Tongue (tissue), 2 donors: ENCODE results near the gene NXT1. TPM values are rescaled to one million over a fixed set of nuclear protein-coding genes. Genes with fewer than 3 reads are reported as not detected.
"Not testable (repeated sequence)": the region's sequence is repeated elsewhere in the genome, so short reads cannot be mapped to it uniquely, and the experiment has no call there.

Experiments
- DNase-seq: peaks from one replicate; pipeline ENCODE4 v3.0.0-alpha.2; 2015
- total RNA-seq: library from RNA; depleted of rRNA; stranded (reverse); fragments of >200 nt; gene quantifications from one replicate; pipeline ENCODE4 v1.2.3, GENCODE V29; 2014

The NXT1 gene
- total RNA-seq, 1 donor from 2014 or later = 21.1 TPM

DNA sequence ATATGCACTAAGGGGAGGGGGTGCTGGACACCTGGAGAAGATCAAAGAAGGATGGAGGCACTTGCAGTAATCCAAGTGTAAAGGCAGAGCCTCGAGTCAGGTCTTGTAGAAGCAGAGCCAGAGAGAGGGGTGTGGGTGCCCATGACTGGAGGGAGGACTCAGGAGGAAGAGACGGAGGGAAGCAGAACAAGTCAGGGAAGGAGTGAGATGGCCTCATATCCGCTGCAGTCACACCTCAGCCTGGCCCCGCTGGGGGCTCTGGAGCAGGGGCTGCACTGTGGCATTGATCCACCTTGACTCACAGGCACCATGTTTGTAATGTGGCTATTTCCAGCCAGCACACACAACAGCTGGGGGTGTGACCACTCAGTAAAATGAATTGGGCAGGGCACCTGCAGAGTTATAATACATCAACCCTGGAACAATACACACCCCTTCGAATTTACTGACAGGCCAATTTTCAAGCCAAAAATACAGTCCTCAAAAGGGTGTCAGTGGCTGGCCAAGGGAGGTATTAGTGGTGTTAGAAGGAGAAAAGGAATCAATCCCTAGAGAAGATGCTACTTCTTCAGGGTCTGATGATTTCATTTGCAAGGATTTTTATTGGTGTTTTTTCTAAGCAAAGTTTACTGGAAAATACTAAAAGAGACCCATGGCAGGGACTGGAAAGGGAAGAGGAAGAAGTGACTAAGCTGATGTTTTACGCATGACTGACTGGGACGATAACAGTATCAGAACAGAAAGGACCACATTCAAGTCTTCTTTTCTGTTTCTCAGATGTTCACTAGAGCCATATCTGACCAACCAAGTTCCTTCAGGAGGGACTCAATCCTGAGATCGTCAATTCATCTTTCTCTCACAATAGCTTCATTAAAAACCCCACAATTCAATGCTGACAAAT lies 18.9 kb upstream of the NXT1 start:
- no peak for DNase-seq

DNA sequence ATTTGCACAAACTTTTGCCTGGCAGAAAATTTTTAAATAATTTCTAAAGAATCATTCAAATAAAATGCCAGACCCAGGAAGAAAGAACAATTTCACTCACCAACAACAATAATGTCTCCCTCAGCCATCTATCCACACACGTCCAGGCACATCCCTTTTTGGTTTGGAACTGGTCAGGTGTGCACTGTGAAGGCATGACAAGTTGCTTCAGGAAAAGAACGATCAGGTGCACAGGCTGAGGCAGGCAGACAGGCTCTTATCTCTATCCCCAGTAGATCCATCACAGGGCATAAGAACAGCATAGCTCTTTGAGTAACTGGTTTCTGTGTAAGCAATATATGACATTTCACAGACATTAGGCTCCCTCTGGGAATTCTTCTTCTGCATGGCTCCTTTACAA lies 18.1 kb upstream of the NXT1 start:
- no peak for DNase-seq

DNA sequence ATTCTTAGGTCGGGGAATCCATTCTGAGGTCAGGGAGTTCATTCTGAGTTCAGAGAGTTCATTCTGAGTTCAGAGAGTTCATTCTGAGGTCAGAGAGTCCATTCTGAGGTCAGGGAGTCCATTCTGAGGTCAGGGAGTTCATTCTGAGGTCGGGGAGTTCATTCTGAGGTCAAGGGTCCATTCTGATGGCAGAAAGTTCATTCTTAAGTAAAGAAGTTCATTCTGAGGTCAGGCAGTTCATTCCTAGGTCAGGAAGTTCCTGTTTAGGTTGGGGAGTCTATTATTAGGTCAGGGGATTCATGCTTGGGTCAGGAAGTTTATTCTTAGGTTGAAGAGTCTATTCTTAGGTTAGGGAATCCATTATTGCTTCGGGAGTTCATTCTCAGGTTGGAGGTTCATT lies 16.5 kb upstream of the NXT1 start:
- DNase-seq = no peak

DNA sequence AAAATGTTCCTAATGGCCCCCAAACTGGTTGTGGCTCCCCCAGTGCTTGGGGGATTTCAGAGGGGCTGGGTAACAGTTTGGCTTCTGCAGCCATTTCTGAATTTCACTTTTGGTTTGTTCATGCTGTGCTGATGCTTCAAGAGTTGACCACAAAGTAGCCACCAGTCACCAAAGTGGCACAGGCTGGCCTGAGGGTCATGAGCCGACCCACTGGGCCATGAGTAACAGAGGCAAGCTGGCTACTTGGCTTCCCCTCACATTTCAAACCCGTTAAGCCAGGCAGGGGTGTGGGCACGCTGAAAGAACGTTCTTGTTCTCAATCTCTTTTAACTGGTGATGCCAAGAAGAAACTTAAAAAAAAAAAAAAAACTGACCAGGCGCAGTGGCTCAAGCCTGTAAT lies 15.1 kb upstream of the NXT1 start:
- DNase-seq = no peak

DNA sequence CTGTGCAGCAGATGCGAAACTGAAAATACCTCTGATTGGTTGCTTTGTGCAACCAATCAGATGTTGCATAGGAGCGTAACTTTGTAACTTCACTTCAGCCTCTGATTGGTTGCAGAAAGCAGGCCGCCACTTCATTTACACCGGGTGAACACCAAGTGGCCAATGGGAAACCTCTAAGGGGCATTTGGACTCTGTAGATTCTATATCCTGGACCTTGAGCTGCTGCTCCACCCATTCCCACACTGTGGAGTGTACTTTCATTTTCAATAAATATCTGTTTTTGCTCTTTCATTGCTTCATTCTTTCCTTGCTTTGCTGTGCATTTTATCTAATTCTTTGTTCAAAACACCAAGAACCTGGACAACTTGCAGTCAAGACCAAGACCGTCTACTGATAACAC lies 14.1 kb upstream of the NXT1 start:
- no peak for DNase-seq

DNA sequence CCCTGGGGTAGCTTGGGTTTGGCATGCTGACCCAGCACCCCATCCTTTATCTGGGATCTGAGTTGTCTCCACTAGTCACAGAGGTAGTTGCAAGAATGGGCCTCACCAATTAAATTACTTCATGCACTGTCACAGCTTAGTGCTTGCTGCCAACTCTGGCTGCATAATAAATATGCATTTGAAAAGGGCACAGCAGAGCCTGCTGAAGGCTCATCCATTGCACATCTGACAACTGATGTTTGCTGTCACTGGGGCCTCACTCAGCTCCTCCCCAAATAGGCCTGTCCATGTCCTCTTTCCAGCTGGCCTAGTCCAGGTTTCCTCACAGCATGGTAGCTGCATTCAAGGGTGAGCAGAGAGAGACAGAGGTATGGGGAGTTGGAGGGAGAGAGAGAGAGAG lies 13.3 kb upstream of the NXT1 start:
- no peak for DNase-seq

DNA sequence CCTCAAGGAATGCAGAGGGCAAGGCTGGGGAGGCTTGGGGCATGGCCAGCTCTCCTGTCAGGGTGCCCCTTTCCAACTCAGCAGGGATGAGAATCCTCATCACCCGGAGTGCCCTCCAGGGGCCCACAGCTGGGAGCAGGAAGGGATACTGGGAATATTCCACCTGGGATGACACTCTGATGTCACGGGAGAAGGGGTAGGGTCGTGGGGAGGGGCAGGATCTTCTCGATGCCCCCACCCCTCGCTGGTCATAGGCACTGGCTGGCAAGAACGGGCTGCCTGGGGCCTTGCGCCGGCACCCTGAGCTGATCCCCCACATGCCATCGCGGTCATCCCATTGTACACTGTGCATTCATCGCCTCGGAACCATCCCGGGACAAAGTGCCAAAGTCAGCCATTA lies 10.6 kb upstream of the NXT1 start:
- DNase-seq = no peak

DNA sequence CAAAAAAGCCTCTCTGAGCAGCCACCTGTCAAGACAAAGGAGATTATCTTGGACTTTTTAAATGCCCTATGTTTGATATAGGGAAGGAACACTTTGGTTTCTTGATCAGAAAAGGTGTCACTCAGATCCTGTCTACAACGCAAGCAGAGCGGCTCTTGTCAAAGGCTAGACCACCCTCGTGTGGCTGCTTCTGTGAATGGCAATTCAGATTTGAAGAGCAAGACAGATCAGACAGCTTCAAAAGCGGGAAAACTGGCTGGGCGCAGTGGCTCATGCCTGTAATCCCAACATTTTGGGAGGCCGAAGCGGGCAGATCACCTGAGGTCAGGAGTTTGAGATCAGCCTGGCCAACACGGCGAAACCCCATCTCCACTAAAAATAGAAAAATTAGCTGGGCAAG lies 10.1 kb upstream of the NXT1 start:
- DNase-seq = peak; percentile 81

DNA sequence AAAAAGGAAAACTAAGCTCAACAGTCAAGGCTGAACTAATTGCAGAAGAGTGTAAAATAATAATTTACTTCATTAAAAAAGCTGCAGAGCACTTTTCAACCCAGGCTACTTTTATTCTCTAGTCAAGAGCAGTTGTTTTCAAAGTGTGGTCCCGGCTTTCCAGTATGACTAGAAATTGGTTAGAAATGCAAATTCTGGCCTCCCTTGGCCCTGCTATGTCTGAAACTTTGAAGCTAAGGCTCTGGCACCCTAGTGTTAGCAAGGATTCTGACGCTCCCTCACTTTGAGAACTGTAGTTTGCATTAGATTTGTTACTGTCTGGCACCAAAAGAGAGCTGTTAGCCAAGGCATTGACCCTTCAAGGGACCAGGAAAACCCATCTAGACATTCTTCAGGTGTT lies 9.5 kb upstream of the NXT1 start:
- DNase-seq = no peak

DNA sequence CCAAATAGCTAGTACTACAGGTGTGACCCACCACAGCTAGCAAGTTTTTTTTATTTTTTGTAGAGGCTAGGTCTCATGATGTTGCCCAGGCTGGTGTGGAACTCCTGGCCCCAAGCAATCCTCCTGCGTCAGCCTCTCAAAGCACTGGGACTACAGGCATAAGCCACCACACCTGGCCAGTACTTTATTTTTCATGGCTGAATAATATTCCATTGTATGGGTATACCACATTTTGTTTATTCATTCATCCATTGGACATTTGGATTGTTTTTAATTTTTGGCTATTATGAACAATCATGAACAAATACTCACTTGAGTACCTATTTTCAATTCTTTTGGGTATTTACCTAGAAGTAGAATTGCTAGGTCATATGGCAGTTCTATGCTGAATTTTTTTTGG lies 7.0 kb upstream of the NXT1 start:
- DNase-seq = no peak

DNA sequence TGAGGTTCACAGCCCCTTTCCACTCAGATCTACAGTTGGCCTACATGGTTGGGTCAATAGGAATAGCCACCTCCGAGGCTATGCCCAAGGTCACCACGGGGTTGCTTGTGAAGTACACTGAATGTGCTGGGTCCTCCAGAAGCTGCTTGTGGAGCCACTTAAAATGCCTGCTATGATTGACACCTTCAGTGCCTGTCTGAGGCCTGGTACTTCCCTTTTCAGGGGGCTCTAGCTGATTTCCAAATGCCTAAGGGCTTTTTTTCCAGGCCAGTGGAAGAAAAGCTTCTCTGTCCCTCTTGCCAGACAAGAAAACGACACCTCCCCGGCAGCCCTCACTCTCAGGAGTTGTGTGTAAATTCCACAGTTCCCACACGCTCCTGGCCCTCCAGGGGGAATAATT lies 6.3 kb upstream of the NXT1 start:
- DNase-seq = no peak

DNA sequence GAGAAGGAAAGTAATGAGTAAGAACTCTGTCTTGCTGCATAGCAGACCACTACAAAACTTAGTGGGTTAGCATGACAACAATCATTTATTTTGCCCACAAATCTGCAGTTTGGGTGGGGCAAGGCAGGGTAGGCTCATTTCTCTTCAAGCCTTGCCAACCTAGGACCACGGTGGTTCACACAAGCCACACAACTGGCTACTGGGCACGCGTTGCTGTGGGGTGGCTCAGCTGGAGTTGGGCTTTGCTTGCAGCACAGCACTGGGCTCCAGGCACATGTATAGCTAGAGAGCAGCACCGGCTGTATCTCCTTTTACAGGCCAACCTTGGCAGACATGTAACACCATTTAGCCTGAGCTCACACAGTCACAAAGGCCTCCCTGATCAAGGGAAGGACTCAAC lies 4.6 kb upstream of the NXT1 start:
- DNase-seq = no peak

DNA sequence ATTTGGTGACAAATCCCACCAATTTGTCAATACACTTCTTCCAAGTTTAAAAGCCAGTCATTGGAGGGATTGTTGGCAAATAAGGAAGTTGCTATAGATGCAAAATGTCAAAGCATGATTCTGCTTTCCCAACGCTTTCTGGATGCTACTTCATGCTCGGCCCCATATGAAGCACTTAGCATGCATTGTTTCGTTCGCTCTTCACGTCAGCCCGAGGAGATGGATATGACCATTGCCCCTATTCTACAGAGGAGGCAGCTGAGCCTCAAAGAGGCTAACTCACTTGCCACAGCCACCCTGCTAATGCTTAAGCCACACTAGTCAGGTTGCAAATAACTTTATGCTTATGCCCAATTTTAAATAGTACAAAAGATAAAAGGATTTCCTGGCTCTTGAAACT lies 2.8 kb upstream of the NXT1 start:
- no peak for DNase-seq

DNA sequence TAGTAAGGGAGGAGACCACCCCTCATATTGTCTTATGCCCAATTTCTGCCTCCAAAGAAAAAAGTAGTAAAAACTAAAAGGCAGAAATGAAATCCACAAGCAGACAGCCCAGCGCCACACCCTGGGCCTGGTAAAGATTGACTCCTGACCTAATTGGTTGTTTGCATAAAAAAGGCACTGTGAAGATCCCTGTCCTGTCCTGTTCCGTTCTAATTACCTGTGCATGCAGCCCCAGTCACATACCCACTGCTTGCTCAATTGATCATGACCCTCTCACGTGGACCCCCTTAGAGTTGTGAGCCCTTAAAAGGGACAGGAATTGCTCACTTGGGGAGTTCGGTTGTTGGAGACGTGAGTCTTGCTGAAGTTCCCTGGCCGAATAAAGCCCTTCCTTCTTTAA lies 2.1 kb upstream of the NXT1 start:
- not testable (repeated sequence) for DNase-seq

DNA sequence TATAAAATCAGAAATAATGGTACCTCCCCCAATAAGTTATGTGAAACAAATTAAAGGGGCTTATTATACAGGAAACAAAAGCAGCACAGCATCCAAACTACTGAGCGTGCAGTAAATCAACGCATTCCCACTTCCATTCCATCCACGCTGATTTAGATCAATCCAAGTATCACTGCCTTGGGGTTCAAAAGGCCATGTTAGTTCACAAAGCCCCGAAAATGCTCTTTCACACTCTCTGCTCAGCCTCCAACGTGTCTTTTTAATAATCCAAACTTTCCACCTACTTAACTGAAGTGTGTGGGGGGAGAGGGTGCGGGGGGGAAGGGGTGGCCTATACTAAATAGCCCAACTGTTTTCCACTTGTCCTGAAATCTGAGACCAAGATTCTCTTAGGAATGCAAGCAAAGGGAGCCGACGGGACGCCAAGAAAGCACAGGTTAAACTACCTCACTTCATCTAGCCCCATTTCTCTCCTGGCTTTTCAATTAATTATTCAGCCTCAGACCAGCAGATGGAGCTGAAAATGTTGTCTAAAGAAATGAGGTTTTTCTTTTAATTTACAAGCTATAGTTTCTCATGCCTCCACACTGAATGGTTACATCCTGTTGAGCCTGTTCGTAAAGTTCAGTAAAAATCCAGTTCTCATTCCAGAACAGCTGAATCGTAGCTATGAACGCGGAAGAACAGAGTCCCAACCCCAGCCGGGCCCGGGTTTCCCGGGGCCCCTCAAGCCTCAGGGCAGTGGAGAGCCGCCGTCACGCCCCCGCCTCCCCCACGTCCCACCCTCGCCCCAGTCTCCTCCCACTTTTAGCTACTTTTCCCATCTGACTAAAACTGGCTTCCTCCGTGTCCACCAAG lies 1.0 kb upstream of the NXT1 start:
- peak; percentile 94 for DNase-seq

DNA sequence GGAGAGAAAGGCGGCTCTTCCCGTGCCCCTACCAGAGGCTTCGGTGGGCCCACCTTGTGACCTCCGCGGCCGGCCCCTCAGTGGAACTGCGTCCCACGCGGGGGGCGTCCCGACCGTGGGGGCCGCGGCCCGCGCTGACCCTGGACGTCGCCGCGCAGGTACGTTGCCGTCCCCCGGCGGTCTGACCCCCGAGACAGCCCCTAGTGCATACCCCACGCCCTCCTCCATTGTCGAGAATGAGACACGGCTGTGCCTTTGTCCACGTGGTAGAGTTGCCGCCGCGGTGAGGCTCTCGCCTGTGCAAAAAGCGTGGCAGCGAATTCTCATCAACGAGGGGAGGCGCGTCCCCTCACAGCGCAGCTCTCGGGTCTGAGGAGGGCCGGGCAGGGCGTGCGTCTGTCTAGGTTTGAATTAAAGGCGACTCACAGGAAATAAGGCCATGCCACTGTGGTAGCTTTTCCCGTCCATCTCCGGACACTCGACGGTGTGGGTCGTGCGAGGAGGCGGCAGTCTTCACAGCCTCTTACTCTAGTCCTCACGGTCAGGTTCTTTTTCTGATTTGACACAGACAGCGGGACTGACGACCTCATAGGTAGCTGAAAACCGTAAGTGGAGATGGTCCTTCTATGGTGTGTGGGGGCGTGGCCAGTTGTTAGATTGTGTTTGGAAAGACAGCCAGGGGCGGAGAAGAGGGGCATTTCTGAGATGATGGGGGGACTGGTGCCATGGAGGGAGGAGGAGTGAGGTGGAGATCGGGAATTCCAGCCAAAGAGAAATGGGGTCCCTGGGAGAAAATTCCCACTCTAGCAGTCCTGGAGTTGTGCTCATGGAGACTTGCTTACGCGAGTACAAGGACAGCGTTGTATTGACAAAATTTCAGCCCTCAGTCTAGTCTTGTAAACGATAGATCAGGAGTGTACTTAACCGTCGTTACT lies 580 bp downstream of the NXT1 start:
- DNase-seq = peak; percentile 73

DNA sequence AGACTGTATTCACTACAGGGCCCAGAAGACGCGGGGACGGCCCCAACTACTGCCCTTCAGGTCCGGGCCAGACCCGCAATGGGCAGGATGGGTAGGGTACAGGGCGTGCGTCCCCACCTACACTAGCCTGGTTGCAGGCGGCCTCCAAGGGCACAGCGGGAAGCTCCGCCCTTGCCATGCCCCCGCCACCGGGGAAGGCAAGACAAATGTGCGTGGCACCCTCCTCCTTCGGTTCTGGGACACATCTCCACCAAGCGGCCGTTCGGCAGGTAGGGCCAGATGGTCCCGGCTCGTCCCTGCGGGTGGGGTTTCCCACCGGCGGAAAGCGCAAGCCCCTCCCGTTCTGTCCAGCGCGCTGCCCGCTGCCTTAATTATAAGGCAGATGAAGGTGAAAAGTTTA lies 5.6 kb downstream of the NXT1 start:
- no peak for DNase-seq

DNA sequence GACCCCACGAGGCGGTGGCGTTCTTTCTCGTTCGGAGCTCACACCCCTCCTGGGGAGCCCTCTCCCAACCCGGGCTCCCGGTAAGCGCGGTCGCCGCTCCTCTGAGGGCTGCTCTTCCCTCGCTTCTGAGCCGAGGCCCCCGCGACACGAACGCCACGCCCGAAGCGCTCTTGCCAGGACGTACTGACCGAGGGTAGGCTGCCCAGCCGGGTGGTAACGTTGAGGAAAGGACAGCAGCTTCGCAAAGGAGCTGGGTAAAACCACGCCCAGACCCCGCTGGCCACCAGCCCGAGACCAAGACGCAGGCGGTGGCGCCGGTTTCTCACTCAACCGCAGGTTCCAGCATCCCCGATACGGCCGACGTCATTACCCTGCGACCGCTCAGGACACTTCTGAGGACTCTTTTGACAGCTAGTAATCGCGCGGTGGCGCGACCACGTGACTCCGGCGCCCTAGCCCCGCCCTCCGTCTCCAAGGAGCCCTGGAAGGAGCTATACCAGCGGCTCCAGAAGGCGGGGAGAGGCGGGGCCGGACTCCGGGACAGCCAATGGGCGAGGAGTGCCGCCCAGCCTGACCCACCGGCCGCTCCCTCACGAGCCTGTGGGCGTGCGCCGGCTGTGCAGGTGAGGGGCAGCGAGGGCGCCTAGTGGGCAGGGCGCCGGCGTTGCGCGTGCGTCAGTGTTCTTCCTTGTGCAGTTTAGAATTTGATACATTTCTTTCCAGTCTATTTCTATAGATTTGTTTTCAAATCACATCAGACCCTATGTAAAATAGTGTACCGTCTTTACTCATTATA lies 7.4 kb downstream of the NXT1 start:
- DNase-seq = peak; percentile 99

DNA sequence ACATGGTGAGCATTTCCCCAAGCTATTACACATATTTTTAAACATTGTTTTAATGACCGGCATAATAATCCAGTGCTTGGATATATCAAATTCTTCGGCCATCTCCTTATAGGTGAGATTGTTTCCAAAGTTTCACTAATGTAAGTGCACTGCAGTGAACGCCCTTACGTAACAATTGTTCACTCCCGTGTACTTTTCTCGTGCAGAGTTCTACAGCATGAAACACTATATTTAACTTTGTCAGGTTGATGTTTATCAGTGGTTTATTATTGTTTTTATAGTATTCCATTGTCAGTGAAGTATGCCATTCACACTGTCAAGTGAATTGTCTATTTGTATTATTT lies 7.9 kb downstream of the NXT1 start:
- no peak for DNase-seq

DNA sequence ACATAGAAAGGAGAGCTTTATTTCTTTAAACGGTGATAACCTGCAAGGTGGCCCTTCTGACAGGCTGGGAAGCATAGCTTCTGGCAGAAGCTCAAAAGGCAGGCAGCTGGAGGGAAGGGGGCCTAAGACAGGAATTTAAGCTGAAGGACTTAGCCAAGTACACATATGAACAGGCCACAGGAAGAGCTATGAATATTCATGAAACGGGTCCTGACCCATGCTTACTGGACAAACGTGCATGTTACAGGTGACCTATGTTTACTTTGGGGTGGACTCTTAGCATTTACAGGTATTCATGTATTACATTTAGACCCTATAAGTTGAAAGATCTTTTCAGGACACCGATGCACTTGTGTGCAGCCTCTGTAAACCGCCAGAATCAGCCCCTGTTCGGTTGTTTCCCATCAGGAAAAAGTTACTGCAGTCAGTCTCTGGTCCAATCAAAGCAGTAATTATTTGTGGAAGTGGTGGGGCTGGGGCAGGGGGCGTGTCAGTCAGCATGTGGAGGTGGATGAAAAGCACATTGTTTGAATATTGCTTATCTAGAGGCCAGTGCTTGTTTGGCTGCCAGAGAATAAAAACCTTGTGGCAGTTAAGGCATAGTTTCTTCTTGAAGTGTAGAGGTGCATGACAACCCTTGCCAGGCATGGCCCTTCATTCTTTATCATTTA lies 8.5 kb downstream of the NXT1 start:
- no peak for DNase-seq

DNA sequence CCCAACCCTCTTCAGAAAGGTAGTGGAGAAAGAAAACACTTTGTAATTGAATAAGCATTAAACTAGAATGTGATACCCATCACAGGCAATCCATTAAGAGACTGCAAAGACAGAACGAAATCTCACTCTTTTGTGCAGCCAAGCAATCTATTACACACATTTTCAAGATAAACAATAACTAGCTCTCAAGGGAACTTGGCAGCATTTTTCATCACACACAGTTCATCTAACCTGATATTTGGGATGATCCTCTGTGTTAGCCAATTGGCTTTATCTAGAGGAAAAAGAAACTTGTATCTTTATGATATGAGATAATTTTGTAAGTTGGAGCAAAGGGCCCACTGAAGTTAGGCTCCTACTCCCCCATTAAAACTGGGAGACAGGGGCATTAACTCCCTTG lies 9.9 kb downstream of the NXT1 start:
- DNase-seq = no peak
